ENCODE measurements around the gene PAK1.
A peak's percentile ranks its signal among the peaks of the same experiment; 100 is the strongest.

The PAK1 gene

GRCh38 chr11:77418971-77419597 lies 54.8 kb downstream of the PAK1 start:
- no peaks in the 10 kb centered on the region for H3K9me3 Mint-ChIP-seq
- no peak overlapping the region for H3K4me3 Mint-ChIP-seq
- H3K27ac Mint-ChIP-seq: no peak overlapping the region
- H3K4me1 Mint-ChIP-seq (ENCODE audit: low read depth in 2 of 2): no peaks in the 10 kb centered on the region
- ATAC-seq (replicated peaks): no peak
- no peak for DNase-seq
- no peaks in the 10 kb centered on the region for H3K36me3 Mint-ChIP-seq (ENCODE audit: insufficient read depth)
- H3K27me3 Mint-ChIP-seq: no peaks in the 10 kb centered on the region

DNA sequence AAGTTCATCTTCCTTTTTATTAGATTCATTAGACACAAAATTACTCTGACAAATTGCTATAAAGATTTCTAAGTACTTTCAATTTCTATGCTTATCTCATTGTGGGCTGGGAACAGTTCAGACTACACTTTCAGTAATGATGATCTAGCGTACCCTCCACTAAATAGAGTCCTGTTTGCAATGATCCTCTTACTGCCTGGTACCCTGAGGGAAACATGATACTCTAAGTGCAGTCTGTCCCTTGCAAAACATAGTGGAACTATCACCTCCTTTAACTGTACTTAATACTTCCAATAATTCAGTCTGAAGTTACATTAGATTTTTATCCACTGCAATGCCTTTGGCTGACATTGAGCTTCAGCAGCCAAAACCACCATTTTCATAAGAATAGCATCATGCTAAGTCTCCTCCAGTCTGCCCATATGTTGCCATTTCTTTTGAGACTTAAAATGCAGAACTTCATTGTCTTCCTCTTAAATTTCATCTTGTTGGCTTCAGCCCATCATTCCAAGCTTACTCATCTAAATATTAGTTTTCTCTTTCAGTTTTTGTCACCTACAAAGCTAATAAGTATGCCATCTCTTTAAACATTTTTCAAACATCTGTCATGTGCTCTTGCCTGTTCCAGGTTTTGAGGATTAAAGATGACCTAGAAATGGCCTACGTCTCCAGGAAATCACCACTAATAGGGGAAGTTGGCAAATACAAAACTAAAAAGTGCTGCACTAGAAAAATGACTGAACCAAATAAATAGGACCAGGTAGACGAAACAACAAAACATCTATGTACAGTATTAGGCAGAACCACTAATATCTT lies 55.5 kb downstream of the PAK1 start:
- DNase-seq: no peak
- ATAC-seq (replicated peaks): no peak
- Mint-ChIP-seq H3K4me1 (ENCODE audit: low read depth in 2 of 2) (no peaks in the 10 kb centered on the region), H3K9me3 (no peaks in the 10 kb centered on the region), H3K27me3 (no peaks in the 10 kb centered on the region), H3K4me3 (no peak overlapping the region), H3K36me3 (ENCODE audit: insufficient read depth) (no peaks in the 10 kb centered on the region), H3K27ac (no peak overlapping the region)

- no peak overlapping the region for H3K27ac Mint-ChIP-seq
- no peaks in the 10 kb centered on the region for H3K9me3 Mint-ChIP-seq
- H3K4me3 Mint-ChIP-seq: no peak overlapping the region
Measured at GRCh38 chr11:77416357-77416756, 57.5 kb downstream of the PAK1 start.

GRCh38 chr11:77413850-77414460 lies 59.9 kb downstream of the PAK1 start:
- H3K27ac Mint-ChIP-seq: no peak overlapping the region
- no peak for DNase-seq
- H3K4me3 Mint-ChIP-seq: no peak overlapping the region
- H3K4me1 Mint-ChIP-seq (ENCODE audit: low read depth in 2 of 2): peaks cover 25 to 33% of the 10 kb centered on the region in 2 donors
- no peaks in the 10 kb centered on the region for H3K9me3 Mint-ChIP-seq
- no peak for ATAC-seq (replicated peaks)
- H3K27me3 Mint-ChIP-seq: no peaks in the 10 kb centered on the region
- no peaks in the 10 kb centered on the region for H3K36me3 Mint-ChIP-seq (ENCODE audit: insufficient read depth)

More at GRCh38 chr11:77416357-77416756, 57.5 kb downstream of the PAK1 start:
- H3K27me3 Mint-ChIP-seq: no peaks in the 10 kb centered on the region
- H3K36me3 Mint-ChIP-seq (ENCODE audit: insufficient read depth): no peaks in the 10 kb centered on the region
- H3K4me1 Mint-ChIP-seq (ENCODE audit: low read depth in 2 of 2): peaks cover 10 to 16% of the 10 kb centered on the region in 2 donors
- ATAC-seq (replicated peaks) (no peak), DNase-seq (no peak)

DNA sequence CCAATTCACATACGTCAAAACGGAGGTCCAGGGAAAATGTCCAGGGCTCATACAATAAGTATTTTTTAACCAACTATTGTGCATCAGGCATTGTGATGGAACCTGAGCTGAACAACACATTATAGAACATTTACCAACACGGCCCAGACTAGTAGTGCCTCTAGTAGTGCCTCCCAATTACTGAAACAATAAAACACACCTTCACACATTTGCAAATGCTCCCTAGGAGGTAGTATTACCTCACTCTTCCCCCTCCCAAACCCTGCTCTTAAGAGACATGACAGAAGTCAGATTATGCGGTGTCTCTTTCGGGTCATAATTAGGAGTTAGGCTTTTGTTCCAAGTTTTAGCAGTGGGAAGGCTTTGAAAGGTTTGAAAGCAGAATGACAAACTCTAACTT lies 61.1 kb downstream of the PAK1 start:
- peaks cover 25 to 33% of the 10 kb centered on the region in 2 donors for H3K4me1 Mint-ChIP-seq (ENCODE audit: low read depth in 2 of 2)
- DNase-seq (no peak), ATAC-seq (replicated peaks) (no peak)
- H3K27ac Mint-ChIP-seq: peak overlapping the region; percentile 91 to 92
- no peaks in the 10 kb centered on the region for H3K27me3 Mint-ChIP-seq
- no peaks in the 10 kb centered on the region for H3K36me3 Mint-ChIP-seq (ENCODE audit: insufficient read depth)
- no peaks in the 10 kb centered on the region for H3K9me3 Mint-ChIP-seq
- peak overlapping the region; percentile 91 to 95 for H3K4me3 Mint-ChIP-seq

DNA sequence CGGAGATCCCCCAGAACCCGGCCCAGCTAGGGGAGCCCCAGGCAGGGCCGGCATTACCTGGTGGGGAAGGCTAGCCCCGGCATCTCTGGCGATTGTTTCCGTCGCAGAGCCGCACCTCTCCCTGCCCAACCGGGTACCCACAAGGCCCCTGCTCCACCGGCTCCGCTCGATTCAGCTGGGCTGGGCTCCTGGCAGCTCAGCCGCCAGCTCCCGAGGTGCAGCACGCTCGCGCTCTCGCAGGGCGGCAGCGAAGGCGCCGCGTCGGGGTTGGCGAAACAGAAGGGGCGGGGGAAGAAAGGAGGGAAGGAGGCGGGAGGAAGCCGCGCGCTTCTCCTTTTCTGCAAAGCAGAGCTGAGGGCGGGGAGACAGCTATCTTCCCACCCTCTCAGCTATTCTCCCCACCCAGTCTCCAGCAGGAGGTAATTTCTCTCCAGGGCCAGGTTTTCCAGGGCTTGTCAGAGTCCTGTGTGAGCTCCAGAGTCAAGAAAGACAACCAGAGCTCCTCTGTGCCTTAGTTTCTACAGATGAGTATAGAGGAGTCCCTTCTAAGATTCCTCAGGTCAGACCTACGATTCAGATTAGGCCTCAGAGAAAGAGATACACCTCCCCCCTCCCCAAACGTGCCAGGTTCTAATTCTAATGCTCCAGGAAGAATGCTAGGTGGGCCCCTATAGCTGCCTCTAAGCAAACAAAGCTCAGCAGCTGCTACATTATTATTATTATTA lies 62.0 kb downstream of the PAK1 start:
- peaks cover 25 to 33% of the 10 kb centered on the region in 2 donors for H3K4me1 Mint-ChIP-seq (ENCODE audit: low read depth in 2 of 2)
- H3K27ac Mint-ChIP-seq: peak overlapping the region; percentile 91 to 92
- no peaks in the 10 kb centered on the region for H3K27me3 Mint-ChIP-seq
- H3K4me3 Mint-ChIP-seq: peak overlapping the region; percentile 91 to 95
- ATAC-seq (replicated peaks) (peak; percentile 95), DNase-seq (peak; percentile 62 to 75 (median 70))
- no peaks in the 10 kb centered on the region for H3K36me3 Mint-ChIP-seq (ENCODE audit: insufficient read depth)
- no peaks in the 10 kb centered on the region for H3K9me3 Mint-ChIP-seq

- DNase-seq (peak; percentile 9 to 20 (median 13)), ATAC-seq (replicated peaks) (peak; percentile 56)
- H3K4me3 Mint-ChIP-seq: peak overlapping the region; percentile 91 to 95
- H3K27me3 Mint-ChIP-seq: no peaks in the 10 kb centered on the region
- peaks cover 25 to 37% of the 10 kb centered on the region in 2 donors for H3K4me1 Mint-ChIP-seq (ENCODE audit: low read depth in 2 of 2)
- no peaks in the 10 kb centered on the region for H3K36me3 Mint-ChIP-seq (ENCODE audit: insufficient read depth)
- H3K27ac Mint-ChIP-seq: peak overlapping the region; percentile 91 to 92
- H3K9me3 Mint-ChIP-seq: no peaks in the 10 kb centered on the region
Measured at GRCh38 chr11:77411137-77411707, 62.7 kb downstream of the PAK1 start.

GRCh38 chr11:77410076-77410827 lies 63.6 kb downstream of the PAK1 start:
- no peaks in the 10 kb centered on the region for H3K9me3 Mint-ChIP-seq
- DNase-seq: no peak
- H3K27ac Mint-ChIP-seq: peak overlapping the region; percentile 91 to 92
- H3K27me3 Mint-ChIP-seq: no peaks in the 10 kb centered on the region
- H3K4me1 Mint-ChIP-seq (ENCODE audit: low read depth in 2 of 2): peaks cover 25 to 37% of the 10 kb centered on the region in 2 donors
- ATAC-seq (replicated peaks): no peak
- H3K4me3 Mint-ChIP-seq: peak overlapping the region; percentile 91 to 95
- no peaks in the 10 kb centered on the region for H3K36me3 Mint-ChIP-seq (ENCODE audit: insufficient read depth)

DNA sequence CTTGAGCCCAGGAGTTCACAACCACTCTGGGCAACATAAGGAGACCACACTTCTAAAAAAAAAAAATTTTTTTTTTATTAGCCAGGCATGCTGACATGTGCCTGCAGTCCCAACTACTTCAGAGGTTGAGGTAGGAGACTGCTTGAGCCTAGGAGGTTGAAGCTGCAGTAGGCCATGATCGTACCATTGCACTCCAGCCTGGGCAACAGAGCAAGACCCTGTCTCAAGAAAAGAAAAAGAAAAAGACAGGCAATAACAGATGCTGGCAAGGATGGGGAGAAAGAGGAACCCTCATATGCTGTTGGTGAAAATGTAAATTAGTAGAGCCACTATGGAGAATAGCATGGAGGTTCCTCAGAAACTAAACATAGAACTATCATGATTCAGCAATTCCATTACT lies 64.8 kb downstream of the PAK1 start:
- H3K27me3 Mint-ChIP-seq: no peaks in the 10 kb centered on the region
- no peak overlapping the region for H3K4me3 Mint-ChIP-seq
- no peaks in the 10 kb centered on the region for H3K36me3 Mint-ChIP-seq (ENCODE audit: insufficient read depth)
- DNase-seq (no peak), ATAC-seq (replicated peaks) (no peak)
- peaks cover 25 to 37% of the 10 kb centered on the region in 2 donors for H3K4me1 Mint-ChIP-seq (ENCODE audit: low read depth in 2 of 2)
- no peak overlapping the region for H3K27ac Mint-ChIP-seq
- H3K9me3 Mint-ChIP-seq: no peaks in the 10 kb centered on the region

- DNase-seq (no peak), ATAC-seq (replicated peaks) (no peak)
- Mint-ChIP-seq H3K4me1 (ENCODE audit: low read depth in 2 of 2) (peaks cover 24 to 40% of the 10 kb centered on the region in 2 donors), H3K9me3 (no peaks in the 10 kb centered on the region), H3K36me3 (ENCODE audit: insufficient read depth) (no peaks in the 10 kb centered on the region), H3K27me3 (no peaks in the 10 kb centered on the region), H3K4me3 (no peak overlapping the region), H3K27ac (no peak overlapping the region)
Measured at GRCh38 chr11:77407613-77408012, 66.3 kb downstream of the PAK1 start.

DNA sequence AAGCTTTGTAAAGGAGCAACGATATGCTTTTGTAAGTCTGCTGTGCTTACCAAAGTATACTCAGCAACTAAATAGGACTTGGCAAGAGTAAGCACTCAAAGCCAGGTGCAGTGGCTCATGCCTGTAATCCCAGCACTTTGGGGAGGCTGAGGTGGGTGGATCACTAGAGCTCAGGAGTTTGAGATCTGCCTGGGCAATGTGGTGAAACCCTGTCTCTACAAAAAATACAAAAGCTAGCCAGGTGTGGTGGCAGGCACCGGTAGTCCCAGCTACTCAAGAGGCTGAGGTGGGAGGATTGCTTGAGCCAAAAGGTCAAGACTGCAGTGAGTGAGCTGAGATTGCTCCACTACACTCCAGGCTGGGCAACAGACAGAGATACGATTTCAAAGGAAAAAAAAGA lies 67.5 kb downstream of the PAK1 start:
- ATAC-seq (replicated peaks) (no peak), DNase-seq (no peak)
- H3K4me3 Mint-ChIP-seq: no peak overlapping the region
- H3K9me3 Mint-ChIP-seq: no peaks in the 10 kb centered on the region
- H3K27ac Mint-ChIP-seq: no peak overlapping the region
- H3K27me3 Mint-ChIP-seq: no peaks in the 10 kb centered on the region
- H3K36me3 Mint-ChIP-seq (ENCODE audit: insufficient read depth): no peaks in the 10 kb centered on the region
- peaks cover 15 to 29% of the 10 kb centered on the region in 2 donors for H3K4me1 Mint-ChIP-seq (ENCODE audit: low read depth in 2 of 2)

DNA sequence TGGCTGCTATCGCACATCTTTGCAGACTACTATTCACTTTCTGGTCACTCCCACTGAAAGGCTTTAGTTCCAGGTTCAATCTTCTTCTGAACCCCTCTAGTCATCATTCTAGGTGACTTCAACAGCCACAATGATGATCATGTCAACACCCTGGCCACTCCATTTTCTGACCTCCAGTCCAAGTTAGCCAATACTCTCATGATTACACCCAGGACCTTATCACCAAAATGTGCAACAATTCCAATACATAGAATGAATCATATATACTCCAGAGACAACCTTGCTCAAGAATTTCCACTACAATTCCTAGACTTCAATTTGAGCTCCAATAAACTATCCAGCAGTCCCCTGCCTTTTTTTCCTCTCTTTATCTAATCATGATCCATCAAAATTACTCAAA lies 70.7 kb downstream of the PAK1 start:
- no peaks in the 10 kb centered on the region for H3K27me3 Mint-ChIP-seq
- DNase-seq (no peak), ATAC-seq (replicated peaks) (no peak)
- H3K9me3 Mint-ChIP-seq: no peaks in the 10 kb centered on the region
- no peak overlapping the region for H3K4me3 Mint-ChIP-seq
- no peak overlapping the region for H3K27ac Mint-ChIP-seq
- H3K4me1 Mint-ChIP-seq (ENCODE audit: low read depth in 2 of 2): peaks cover 1 to 12% of the 10 kb centered on the region in 2 donors
- no peaks in the 10 kb centered on the region for H3K36me3 Mint-ChIP-seq (ENCODE audit: insufficient read depth)
